AG04449 (cell line): Measurements from ENCODE around the gene IFNA5.

Source experiments
- CTCF ChIA-PET: fragments of 350-600 bp; formaldehyde crosslinking; extraction: SDS; loops from one replicate; lab custom pipeline; 2021; ENCODE audit warnings: antibody characterized with exemption; lab: Yijun Ruan, JAX
- POLR2A ChIA-PET: fragments of 400-600, 350-600 bp; formaldehyde crosslinking; extraction: SDS; loops from one replicate; lab custom pipeline; 2020; ENCODE audit warnings: antibody characterized with exemption, inconsistent platforms; lab: Yijun Ruan, JAX
- DNase-seq: peaks from one replicate; pipeline ENCODE4 v3.0.0-alpha.2; 2010; ENCODE audit warnings: low read depth, low spot score
- H3K4me3 ChIP-seq: 2 replicates; pipeline ENCODE4 v1.5.1; 2011; ENCODE audit warnings: low read depth, mild to moderate bottlenecking, control low read depth, low read length
- TF ChIP-seq, protein P1 (sequence below): IDR thresholded peaks from one replicate; pipeline ENCODE4 v1.5.1; 2011; ENCODE audit warnings: mild to moderate bottlenecking, moderate library complexity, low read length, control low read depth, inconsistent platforms; ENCODE audit not compliant: insufficient read depth; ENCODE audit errors: missing control alignments

IFNA5 gene

DNA sequence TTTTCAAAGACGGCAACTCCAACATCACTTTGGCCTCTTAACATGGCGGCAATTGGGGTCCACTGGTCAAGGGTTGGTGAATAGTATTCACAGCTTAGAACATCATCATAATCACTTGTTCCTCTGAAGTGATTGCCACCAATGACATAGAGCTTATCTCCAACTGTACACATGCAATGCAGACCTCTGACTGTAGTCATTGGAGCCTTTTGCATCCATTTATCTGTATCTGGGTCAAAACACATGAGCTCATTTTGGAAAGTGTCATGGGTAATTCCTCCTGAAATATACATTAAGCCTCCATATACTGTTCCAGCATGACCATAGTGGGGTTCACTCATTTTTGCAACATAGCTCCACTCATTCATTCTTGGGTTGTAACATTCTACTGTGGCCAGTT is 28.1 kb upstream of the IFNA5 start:
- ChIA-PET CTCF (interaction anchor here (0.6 to 3.3 kb wide), 8 partner anchors 10 to 450 kb away, joined by 3 to 17 read pairs (median 3); no protein-coding TSS in a partner anchor), POLR2A (no interaction called here)
- H3K4me3 ChIP-seq = peak overlapping the region; percentile 81
- DNase-seq = no peak
- TF ChIP-seq, protein P1, sequence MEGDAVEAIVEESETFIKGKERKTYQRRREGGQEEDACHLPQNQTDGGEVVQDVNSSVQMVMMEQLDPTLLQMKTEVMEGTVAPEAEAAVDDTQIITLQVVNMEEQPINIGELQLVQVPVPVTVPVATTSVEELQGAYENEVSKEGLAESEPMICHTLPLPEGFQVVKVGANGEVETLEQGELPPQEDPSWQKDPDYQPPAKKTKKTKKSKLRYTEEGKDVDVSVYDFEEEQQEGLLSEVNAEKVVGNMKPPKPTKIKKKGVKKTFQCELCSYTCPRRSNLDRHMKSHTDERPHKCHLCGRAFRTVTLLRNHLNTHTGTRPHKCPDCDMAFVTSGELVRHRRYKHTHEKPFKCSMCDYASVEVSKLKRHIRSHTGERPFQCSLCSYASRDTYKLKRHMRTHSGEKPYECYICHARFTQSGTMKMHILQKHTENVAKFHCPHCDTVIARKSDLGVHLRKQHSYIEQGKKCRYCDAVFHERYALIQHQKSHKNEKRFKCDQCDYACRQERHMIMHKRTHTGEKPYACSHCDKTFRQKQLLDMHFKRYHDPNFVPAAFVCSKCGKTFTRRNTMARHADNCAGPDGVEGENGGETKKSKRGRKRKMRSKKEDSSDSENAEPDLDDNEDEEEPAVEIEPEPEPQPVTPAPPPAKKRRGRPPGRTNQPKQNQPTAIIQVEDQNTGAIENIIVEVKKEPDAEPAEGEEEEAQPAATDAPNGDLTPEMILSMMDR = no peak

DNA sequence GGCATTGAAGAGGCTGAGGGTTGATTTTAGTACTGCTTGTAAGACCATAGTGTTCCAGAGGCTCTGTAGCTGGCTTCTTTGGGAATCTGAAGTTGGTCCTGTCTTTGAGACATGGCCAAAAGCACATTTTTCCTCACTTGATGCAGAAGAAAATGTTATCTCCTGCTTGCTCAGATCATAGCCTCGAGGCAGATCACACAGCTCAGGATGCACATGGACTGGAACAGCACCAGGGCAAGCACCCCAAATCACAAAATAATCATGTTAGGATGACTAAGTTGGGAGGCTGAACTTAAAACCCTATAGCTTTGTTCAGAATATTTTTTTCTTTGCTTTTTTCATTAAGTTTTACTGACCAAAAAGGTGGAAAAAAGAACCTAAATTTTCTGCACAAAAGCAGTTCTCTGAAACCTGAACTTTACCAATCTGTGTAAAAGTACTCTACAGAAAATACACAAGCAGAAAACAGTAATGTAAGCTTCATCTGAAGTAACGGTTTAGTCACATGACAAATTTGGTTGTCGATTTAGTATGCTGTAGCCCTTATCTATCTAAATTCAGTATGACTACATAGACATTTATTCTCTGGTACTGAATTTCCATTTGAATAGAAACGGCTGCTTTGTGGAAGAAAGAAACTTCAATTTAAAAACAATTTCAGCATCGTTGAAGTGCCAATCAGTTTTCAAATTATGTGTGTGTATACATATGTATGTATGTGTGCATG is 26.7 kb upstream of the IFNA5 start:
- DNase-seq = no peak
- ChIA-PET CTCF (interaction anchor here (0.7 to 5.0 kb wide), 5 partner anchors 13 to 912 kb away, joined by 4 to 36 read pairs (median 4); no protein-coding TSS in a partner anchor), POLR2A (interaction anchor here (0.9 kb wide), 1 partner anchor 10 kb away, joined by 7 read pairs; no protein-coding TSS in a partner anchor)
- H3K4me3 ChIP-seq = peak overlapping the region; percentile 9; the same call in 1 of the 2 replicates
- TF ChIP-seq, protein P1 = no peak

DNA sequence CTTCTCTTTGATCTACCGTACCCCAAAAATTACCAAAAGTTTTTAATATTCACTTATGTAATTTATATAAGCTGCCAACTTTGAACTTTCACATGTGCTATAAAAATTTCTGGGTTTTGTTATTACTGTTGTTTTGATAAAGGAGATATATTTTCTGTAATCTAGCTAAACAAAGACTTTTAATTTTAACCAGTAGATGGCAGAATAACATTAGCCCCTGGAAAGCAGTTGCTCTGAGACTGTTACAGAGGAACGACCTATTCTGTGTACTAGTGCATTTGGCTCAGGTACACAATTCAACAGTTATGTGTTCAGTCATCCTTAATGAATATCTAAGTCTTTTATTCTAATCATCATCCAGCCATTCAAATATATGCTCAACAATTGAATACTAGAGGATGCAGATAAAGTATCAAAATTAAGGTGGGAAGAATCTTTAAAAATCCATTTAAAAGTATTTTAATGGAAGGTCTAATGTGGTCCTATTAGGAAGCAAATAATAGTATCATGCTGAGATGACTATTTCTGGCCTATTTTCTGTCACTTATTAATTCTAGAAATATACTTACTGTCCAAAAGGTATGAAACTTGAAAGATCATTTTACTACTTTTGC is 21.5 kb upstream of the IFNA5 start:
- POLR2A ChIA-PET = no interaction called here

DNA sequence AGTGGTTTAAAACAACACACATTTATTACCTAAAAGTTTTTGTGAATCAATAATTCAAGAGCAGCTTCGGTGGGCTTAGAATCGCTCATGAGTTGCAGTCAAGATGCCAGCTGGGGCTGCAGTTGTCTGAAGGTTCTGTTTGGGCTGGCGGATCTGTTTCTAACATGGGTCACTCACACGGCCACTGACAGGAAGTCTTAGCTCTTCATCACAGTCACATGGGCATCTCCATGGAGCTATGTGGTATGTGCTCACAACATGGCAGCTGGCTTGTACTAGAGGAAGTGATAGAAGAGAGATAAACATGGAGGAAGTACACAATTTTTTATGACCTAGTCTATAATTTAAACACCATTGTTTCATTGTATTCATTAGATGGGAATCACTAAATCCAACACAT is 18.9 kb upstream of the IFNA5 start:
- POLR2A ChIA-PET = interaction anchor here (1.1 kb wide), 1 partner anchor 10 kb away, joined by 3 read pairs; no protein-coding TSS in a partner anchor
- TF ChIP-seq, protein P1 = no peak
- no peak for DNase-seq
- CTCF ChIA-PET = interaction anchor here (1.2 to 3.2 kb wide), 8 partner anchors 10 to 467 kb away, joined by 3 to 17 read pairs (median 4); partner anchors contain the start of gene KLHL9
- H3K4me3 ChIP-seq = no peak overlapping the region

More for the DNA sequence above, 21.5 kb upstream of the IFNA5 start:
- TF ChIP-seq, protein P1 = peak; percentile 34
- CTCF ChIA-PET = interaction anchor here (0.6 to 2.7 kb wide), 31 partner anchors 8 to 673 kb away, joined by 3 to 33 read pairs (median 5); partner anchors contain the start of gene MTAP
- no peak overlapping the region for H3K4me3 ChIP-seq
- DNase-seq = no peak

DNA sequence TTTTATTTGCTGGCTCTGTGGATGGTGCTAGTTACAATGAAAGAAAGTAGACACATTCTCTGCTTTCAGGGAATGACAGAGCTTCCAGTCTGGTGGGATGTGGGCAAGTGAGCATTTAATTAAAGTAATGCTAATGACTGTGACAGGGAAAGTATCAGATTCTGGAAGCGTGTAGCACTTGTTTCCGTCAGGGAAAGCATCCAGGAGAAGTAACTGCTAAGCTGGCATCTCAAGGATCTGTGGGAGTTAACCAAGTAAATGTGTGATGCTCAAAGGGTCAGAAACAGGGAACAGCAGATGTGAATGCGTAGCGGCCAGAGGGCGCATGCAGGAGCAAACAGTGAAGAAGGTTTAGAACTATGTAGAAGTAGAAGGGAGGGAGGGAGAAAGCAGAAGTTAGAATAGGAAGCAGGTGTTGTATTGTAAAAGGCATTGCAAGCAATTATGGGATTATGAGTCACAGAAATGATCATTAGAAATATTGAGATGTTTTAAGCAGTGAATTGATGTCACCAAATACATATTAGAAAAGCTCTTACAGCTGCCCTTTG is 17.9 kb upstream of the IFNA5 start:
- no peak for DNase-seq
- ChIA-PET CTCF (interaction anchor here (0.7 to 3.2 kb wide), 9 partner anchors 10 to 468 kb away, joined by 3 to 17 read pairs (median 4); partner anchors contain the start of gene KLHL9), POLR2A (no interaction called here)
- TF ChIP-seq, protein P1 = no peak
- H3K4me3 ChIP-seq = no peak overlapping the region
